Hepatocyte (in vitro differentiated cells): ENCODE measurements around the gene CGREF1.

Experiments
- CTCF ChIP-seq: fragments of 200-600 bp; sonication (generic); IDR thresholded peaks from 2 replicates; pipeline ENCODE4 v1.5.1; 2016; ENCODE audit warnings: antibody characterized with exemption, mild to moderate bottlenecking; ENCODE audit not compliant: poor library complexity
- EZH2 ChIP-seq: fragments of 200-600 bp; sonication (generic); IDR thresholded peaks from 2 replicates; pipeline ENCODE4 v1.6.1; 2016; ENCODE audit warnings: antibody characterized with exemption, mild to moderate bottlenecking, borderline replicate concordance

GRCh38 chr2:27080603-27080936 lies 38.4 kb downstream of the CGREF1 start:
- TF ChIP-seq CTCF (no peak), EZH2 (no peak)
